Urinary bladder (tissue), 4 donors: ENCODE results near the gene TPRA1. TPM values are rescaled to one million over a fixed set of nuclear protein-coding genes. Genes with fewer than 3 reads are reported as not detected.
"Not testable (repeated sequence)": the region's sequence is repeated elsewhere in the genome, so short reads cannot be mapped to it uniquely, and the experiment has no call there.

Source experiments
- DNase-seq: peaks from one replicate; pipeline ENCODE4 v3.0.0-alpha.2; 2015; ENCODE audit errors: extremely low spot score
- H3K27ac ChIP-seq: one replicate; pipeline ENCODE4 v1.5.1; 2013; ENCODE audit warnings: low read depth, mild to moderate bottlenecking, moderate library complexity
- H3K36me3 ChIP-seq: one replicate; pipeline ENCODE4 v1.6.1; 2013; ENCODE audit warnings: mild to moderate bottlenecking, moderate library complexity; ENCODE audit not compliant: insufficient read depth
- H3K4me1 ChIP-seq: one replicate; pipeline ENCODE4 v1.6.1; 2013; ENCODE audit warnings: mild to moderate bottlenecking, moderate library complexity; ENCODE audit not compliant: insufficient read depth
- H3K4me3 ChIP-seq: one replicate; pipeline ENCODE4 v1.5.1; 2013; ENCODE audit warnings: low read depth, low read length
- WGBS: extraction: QIAGEN DNeasy Blood & Tissue Kit; methylation state at CpG from one replicate; pipeline ENCODE4 v1.1.7; 2013; 5-methylcytosine and 5-hydroxymethylcytosine counted together
- polyA plus RNA-seq: library from polyadenylated mRNA; stranded (reverse); fragments of 200-250 nt; gene quantifications from one replicate; pipeline ENCODE4 v1.2.3, GENCODE V29; 2013
- total RNA-seq: library from RNA; depleted of rRNA; stranded (reverse); fragments of >200 nt; gene quantifications from one replicate; pipeline ENCODE4 v1.2.3, GENCODE V29; 2014
- donor health status: healthy with polysubstance abuse.
- donor health status: healthy.

TPRA1 gene
- total and polyA plus RNA-seq, 2 donors: 20.6 to 41.5 TPM

DNA sequence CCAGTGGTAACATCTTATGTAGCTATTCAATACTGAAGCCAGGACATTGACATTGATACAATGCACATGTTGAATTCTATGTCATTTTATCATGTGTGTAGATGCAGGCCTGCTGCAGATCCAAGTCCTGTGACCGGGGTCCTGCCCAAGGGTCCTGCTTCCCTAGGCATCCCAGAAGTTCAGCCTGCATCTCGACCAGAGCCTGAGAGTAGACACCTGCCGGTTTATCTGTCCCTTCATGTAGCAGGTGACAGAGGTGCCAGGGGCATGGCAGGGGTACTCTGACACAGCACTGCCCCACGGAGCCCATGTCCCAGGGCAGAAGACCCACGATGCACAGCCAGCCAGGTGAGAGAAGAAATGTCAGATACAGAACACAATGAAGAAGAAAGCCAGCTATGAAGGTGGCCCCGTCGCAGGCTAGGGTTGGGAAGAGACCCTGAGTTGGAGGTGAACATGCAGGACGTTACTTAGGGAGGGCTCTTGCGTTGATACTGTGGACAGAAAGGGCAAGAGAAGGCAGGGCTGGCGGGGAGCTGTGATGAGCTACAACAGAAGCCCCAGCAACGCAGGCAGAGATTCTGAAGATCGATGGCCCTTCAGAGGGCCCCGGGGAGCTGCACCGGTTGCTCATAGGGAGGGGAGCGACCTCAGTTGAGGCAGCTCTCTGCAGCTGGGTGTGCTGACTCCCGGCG lies 51.0 kb downstream of the TPRA1 start:
- WGBS: 70% methylated on average over 17 of the region's 17 CpGs
- Histone ChIP-seq H3K27ac (no peak overlapping the region), H3K4me3 (no peak overlapping the region), H3K4me1 (no peaks in the 10 kb centered on the region), H3K36me3 (no peaks in the 10 kb centered on the region)
- no peak for DNase-seq

DNA sequence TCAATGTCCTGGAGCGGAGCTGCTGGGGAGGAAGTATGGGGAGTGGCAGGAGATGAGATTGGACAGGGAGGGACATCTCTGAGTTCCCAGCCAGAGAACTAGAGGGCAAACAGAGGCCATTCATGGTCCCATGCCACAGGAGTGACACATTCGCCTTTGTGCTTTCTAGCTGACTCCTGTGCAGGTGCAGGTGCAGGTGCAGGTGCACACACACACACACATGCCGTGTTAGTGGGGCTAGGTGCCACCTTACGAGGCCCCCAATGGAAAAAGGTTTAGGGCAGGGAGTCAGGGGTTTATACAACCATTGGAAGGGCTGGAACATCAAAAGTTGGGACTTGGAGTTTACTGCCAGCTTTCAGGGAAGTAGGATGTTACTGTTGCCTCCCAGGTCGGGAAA lies 52.0 kb downstream of the TPRA1 start:
- DNase-seq: no peak
- WGBS: 68% methylated on average over 5 of the region's 5 CpGs
- Histone ChIP-seq H3K4me1 (no peaks in the 10 kb centered on the region), H3K36me3 (no peaks in the 10 kb centered on the region), H3K4me3 (no peak overlapping the region), H3K27ac (no peak overlapping the region)

DNA sequence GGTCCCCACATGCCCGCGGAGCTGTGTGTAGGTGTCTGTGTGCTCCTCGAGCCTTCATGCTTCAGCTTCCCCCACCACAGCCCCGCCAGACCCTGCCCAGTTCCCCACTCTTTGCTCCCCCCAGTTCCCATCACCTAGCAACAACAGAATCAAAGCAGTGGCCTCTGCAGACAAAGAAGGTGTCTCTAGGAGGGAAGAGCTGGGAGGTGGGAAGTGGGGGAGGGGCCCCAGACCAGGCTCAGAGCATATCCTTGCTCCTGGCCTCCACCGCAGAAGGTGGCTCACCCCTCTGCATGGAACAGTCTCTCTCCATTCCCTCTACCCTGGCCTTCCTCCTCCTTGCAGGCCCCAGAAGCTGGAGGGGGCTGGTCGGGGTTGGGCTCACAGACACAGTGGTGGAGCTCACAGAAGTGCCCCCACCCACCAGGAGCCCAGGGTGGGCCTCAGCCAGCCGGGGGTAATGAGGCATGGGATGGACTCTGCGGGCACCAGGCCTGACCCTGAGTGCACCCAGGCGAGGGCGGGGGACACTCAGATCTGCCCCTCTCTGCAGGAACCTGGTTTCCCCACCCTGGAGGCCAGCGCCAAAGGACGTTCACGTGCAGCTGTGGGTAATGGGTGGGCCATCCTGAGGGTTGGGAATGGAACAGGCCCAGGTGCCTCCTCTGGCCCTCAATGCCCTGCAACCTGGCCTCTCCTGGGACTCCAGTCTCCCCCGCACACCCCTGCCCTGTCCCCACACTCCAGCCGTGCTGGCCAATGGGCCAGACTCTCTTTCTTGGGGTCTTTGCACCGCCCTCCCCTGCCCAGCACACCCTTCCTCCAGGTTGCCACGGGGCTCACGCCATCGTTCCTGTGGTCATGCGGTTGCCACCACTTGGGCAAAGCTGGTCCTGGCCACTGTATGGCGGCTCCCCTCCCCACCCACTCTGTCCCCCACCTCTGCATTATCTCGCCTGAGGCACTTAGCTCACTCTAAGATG lies 53.4 kb downstream of the TPRA1 start:
- Histone ChIP-seq H3K4me1 (no peaks in the 10 kb centered on the region), H3K36me3 (no peaks in the 10 kb centered on the region), H3K4me3 (no peak overlapping the region), H3K27ac (no peak overlapping the region)
- 79% methylated on average over 22 of the region's 22 CpGs for WGBS
- no peak for DNase-seq

DNA sequence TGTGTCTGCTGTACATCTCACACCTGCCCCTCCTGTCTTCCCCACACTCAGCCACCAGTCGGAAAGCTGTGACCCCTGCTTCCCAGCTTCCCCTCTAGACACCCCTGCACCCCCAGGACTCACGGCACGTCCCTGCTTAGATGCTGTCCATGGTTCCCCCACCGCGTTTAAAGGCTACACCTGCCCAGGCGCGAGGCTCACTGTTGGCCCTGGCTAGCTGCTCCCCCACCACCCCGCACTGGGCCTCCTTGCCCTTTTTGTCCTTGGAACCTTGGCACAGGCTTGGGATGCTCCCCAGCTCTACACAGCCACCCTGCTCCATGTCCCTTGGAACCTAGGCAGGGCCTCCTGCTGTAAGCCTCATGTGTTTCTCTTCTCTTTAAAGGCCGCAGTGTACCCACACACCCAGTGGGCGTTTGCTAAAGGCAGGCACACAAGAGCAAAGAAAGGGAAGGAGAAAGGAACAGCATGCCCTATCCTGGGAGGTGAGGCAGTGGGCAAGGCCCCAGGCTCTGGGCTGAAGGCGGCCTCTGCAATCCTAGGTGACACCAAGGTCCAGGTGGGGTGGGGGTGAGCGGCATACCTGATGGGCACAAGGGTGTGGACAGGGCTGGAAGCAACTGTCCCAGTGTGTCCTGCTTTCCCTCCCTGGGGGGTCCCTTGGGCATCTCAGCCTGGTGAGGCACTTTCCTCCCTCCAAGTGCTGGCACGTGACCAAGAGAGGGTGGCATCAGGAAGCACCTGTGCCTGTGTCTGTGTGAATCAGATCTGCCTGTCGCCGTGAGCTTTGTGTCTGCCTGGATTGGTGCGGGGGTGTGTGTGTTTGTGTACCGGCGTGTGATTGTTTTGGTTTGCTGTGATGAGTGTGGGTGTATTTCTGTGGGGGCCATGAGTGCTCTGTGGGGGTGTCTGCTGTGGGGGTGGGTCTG lies 54.4 kb downstream of the TPRA1 start:
- H3K36me3 ChIP-seq: no peaks in the 10 kb centered on the region
- no peak overlapping the region for H3K4me3 ChIP-seq
- no peak for DNase-seq
- WGBS: 78% methylated on average over 18 of the region's 18 CpGs
- H3K4me1 ChIP-seq: no peaks in the 10 kb centered on the region
- no peak overlapping the region for H3K27ac ChIP-seq

DNA sequence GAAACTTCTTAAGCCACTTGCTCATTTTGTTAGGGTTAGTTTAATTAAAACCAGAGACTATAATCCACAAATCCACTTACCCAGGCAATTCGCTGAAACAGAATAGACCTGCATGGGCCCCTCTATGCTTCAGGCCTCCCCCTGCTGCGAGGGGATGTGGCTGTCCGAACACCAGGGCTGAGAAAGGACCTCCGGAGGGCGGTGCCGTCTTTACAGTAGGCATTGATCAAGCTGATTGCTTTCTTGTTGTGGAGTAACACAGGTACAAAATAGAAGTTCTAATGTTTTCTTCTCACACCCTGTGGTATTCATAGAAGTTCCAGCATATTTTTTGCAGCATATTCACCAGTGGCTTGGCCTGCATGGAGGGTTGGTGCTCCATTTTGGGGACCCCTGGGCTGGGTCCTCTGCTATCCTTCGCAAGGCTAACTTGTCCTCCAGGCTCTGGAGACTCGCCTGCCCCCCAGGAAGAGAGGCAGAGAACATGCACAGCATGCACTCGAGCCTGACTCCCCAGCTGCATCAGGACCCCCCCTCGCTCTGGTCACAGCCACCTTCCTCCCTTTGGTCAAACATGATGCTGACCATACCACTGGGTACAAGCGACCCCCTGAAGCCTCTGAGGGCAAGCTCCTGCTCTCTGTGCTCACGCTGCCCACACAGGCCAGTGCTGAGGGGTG lies 55.3 kb downstream of the TPRA1 start:
- no peaks in the 10 kb centered on the region for H3K4me1 ChIP-seq
- H3K36me3 ChIP-seq: no peaks in the 10 kb centered on the region
- 81% methylated on average over 12 of the region's 12 CpGs for WGBS
- H3K4me3 ChIP-seq: no peak overlapping the region
- H3K27ac ChIP-seq: no peak overlapping the region
- DNase-seq: no peak

DNA sequence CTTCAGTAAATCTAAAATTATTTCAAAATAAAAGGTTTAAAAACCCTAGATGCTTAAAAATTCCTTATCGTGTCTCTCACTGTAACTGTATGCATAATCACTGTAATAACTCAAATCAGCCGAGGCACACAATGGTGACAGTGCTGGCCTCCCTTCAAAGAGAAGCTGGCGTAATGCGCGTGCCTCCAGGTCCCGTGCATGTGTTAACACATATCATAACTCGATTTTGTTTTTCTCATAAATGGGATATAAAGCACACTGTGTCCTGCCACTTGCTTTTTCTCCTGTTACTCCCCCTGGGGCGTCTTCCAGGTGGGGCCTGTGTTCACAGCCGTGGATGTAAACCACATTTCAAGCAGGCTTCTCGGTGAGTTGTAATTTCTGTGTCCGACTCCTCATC lies 56.0 kb downstream of the TPRA1 start:
- no peak overlapping the region for H3K4me3 ChIP-seq
- H3K4me1 ChIP-seq: no peaks in the 10 kb centered on the region
- DNase-seq: no peak
- no peaks in the 10 kb centered on the region for H3K36me3 ChIP-seq
- H3K27ac ChIP-seq: no peak overlapping the region
- WGBS: 79% methylated on average over 11 of the region's 11 CpGs

DNA sequence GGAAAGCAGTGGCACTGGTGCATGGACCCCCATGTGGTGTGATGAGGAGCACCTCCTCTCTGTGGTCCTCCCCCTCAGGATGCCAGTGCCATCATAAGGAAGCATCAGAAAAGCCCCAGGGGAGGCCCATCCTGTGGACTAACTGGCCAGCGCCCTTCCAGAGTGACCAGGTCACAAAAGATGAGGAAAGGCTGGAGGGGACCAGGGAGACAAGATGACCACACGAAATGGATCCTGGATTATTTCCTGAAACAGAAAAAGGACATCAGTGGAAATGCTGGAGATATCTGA lies 56.4 kb downstream of the TPRA1 start:
- Histone ChIP-seq H3K27ac (no peak overlapping the region), H3K4me1 (no peaks in the 10 kb centered on the region), H3K4me3 (no peak overlapping the region), H3K36me3 (no peaks in the 10 kb centered on the region)
- DNase-seq: no peak
- WGBS: 71% methylated on average over 2 of the region's 2 CpGs

DNA sequence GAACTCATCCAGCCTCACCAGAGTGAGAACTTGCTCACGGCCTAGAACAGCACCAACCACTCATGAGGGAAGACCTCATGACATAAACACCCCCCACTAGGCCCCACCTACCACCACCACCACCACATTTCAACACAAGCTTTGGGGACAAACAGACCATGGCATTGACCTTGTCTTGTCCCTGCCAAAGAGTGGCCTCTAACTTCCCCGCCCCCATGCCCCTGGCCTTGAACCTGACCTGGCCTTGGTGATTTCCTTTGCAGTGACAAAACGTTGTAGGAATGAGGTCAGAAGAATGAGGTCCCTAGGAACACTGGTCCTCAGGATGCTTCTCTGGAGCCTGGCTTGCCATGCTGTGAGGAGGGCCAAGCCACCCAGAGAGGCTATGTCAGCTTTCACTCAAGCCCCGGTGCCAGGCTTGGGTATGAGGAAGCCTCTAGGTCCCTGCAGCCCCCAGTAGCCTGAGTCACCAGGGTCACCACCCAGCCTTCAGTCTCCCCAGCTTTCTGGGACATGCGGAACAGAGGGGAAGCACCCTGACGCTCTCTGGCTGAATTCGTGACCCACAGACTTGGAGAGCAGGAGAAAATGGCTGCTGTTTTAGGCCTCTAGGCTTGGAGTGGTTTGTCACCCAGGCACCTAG lies 57.9 kb downstream of the TPRA1 start:
- H3K36me3 ChIP-seq: no peaks in the 10 kb centered on the region
- WGBS: 90% methylated on average over 7 of the region's 7 CpGs
- DNase-seq: no peak
- no peak overlapping the region for H3K27ac ChIP-seq
- H3K4me1 ChIP-seq: no peaks in the 10 kb centered on the region
- H3K4me3 ChIP-seq: no peak overlapping the region

DNA sequence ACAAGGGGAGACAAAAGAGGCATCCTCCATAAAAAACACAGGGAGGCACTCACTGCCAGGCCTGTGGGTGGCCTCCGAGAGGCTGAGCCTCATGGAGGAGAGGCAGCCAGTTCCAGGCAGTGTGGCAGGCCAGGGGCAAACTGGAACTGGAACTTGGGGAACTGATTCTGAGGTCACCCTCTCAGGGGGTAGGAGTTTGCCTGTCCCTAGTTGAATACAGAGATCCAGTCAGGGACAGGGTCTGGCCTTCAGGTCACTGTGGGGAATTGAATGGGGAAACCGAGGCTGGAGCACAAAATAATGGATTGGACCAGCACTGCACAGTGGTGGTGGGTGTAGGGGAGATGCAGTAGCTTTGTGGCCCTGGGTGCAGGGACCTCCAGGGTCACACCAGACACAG lies 58.7 kb downstream of the TPRA1 start:
- H3K4me3 ChIP-seq: no peak overlapping the region
- no peak for DNase-seq
- H3K4me1 ChIP-seq: no peaks in the 10 kb centered on the region
- WGBS: 93% methylated on average over 2 of the region's 2 CpGs
- no peak overlapping the region for H3K27ac ChIP-seq
- no peaks in the 10 kb centered on the region for H3K36me3 ChIP-seq

DNA sequence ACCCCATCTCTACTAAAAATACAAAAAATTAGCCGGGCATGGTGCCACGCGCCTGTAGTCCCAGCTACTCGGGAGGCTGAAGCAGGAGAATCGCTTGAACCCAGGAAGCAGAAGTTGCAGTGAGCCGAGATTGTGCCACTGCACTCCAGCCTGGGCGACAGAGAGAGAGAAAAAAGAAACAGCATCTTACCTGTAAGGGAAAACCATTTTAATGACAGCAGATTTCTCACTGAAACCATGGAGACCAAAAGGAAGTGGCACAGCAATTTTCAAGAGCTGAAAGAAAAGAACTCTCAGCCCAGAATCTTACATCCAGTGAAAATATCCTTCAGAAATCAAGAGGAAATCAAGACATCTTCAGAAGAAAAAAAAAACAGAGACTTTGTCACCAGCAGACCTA lies 59.7 kb downstream of the TPRA1 start:
- DNase-seq, H3K27ac ChIP-seq, H3K36me3 ChIP-seq, H3K4me1 ChIP-seq, H3K4me3 ChIP-seq: not testable (repeated sequence)
- WGBS: 92% methylated on average over 7 of the region's 7 CpGs

DNA sequence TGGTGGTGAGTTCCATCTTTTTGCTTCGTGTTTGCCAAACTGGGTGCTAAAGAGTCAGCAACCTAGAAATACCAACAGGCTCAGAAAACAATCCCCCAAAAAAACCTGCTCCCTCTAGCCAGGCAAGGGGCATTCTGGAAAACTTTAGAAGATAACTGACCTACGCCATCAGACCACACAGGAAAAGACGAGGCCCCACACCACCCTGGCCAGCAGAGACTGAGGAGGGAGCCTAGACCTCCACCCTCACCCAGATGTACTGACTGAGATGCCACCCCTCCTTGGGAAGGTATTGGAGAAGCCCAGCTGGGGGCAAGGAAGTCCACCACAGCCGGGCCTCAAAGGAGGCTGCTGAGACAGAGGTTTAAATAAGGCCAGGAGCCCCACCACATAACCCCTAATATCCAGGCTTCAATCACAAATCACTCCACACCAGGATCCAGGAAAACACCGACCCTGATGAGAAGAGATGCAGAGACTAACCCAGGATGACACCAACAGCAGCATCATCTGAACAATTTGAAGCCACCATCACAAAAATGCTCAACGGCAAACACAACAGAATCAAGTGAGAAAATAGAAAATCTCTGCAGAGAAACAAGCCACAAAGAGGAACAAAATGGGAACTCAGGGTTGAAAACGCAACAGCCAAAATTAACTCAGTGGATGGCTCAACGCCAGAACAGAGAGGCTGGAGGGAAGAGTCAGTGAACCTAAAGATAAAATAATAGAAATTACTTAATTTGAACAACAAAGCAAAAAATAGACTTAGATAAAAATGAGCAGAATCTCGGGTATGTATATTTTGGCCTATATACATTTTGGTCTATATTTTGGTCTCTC lies 61.0 kb downstream of the TPRA1 start:
- Histone ChIP-seq H3K4me3 (no peak overlapping the region), H3K36me3 (no peaks in the 10 kb centered on the region), H3K27ac (no peak overlapping the region), H3K4me1 (no peaks in the 10 kb centered on the region)
- DNase-seq: no peak
- WGBS: 80% methylated on average over 9 of the region's 9 CpGs

DNA sequence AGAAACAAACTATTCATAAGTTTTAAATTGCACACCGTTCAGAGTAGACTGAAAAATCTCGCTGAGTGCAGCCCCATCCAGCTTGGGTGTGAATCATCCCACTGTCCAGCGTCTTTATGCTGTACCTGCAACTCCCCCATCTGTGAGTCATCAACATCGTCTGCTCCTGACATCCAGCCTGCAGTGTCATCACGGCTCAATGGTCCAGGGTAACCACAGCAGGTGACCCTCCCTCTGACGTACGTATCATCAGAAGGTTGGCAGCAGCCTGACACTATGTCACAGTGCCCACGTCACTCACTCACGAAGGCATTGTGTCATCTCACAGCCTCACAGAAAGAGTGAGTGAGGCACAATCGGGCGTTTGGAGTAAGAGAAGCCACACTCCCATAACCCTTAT lies 65.2 kb downstream of the TPRA1 start:
- no peak for DNase-seq
- no peak overlapping the region for H3K27ac ChIP-seq
- WGBS: 63% methylated on average over 11 of the region's 11 CpGs
- no peak overlapping the region for H3K4me3 ChIP-seq
- no peaks in the 10 kb centered on the region for H3K4me1 ChIP-seq
- H3K36me3 ChIP-seq: no peaks in the 10 kb centered on the region
